ENCODE data around the gene CDC14A.

- no peak for TF ChIP-seq CTCF (IDR thresholded peaks at IDR 0.05; ENCODE audit: low read depth, low read length, poor library complexity, severe bottlenecking)
- no peak for TF ChIP-seq EZH2phosphoT487 (IDR thresholded peaks at IDR 0.05; ENCODE audit: borderline replicate concordance, low read length)
Measured at GRCh38 chr1:100430325-100430756, 78.0 kb downstream of the CDC14A start.

All from DOHH2 (cell line).